NCI-H345 (cell line): ENCODE results near the gene TMEM132D.
"Not testable (repeated sequence)": the region's sequence is repeated elsewhere in the genome, so short reads cannot be mapped to it uniquely, and the experiment has no call there.

ENCODE experiments used
- DNase-seq: peaks from one replicate; lab custom pipeline; 2025; lab: John Stamatoyannopoulos, UW

TMEM132D gene

DNA sequence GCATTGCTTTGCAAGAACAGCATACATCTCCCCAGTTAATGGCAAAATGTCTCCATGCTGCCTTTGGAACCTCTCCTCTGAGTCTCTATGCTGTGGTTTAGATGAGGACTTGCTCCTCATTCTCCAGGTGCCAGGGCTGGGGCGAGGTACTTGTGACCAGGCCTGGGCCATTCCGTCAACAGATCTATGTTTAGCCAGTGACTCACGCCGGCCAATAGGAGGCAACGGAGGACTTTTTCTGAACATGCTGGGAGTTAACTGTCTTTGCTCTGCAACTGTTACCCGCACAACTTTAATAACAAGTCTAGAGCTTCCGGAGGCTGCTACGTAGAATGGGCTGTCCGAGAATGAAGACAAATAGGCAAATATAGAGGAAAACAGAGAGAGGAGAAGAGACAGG is 836.3 kb downstream of the TMEM132D start:
- DNase-seq, result peak; percentile 19

- peak; percentile 34 for DNase-seq
Observed at GRCh38 chr12:129064209-129064855, 839.5 kb downstream of the TMEM132D start.

- DNase-seq, result no peak
Observed at GRCh38 chr12:129063600-129063999, 840.2 kb downstream of the TMEM132D start.

DNA sequence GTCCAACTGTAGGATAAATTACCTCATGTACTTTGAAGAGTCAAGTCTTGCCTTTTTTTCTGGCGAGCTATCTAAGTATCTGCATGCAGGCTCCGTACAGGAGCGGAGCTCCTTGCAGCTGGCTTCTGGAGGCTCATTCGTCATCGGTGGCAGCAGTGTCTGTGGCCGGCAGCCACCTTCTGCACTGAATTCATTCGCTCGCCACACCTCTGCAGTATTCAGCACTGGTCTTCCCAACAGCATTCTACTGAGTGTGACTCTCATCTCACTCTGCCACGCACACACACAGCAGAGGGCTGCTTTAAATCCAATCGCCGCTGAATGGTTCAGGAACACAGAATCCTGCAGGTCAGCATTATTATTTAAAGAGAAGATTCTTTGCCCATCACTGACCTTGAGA is 850.6 kb downstream of the TMEM132D start:
- DNase-seq, result no peak

DNA sequence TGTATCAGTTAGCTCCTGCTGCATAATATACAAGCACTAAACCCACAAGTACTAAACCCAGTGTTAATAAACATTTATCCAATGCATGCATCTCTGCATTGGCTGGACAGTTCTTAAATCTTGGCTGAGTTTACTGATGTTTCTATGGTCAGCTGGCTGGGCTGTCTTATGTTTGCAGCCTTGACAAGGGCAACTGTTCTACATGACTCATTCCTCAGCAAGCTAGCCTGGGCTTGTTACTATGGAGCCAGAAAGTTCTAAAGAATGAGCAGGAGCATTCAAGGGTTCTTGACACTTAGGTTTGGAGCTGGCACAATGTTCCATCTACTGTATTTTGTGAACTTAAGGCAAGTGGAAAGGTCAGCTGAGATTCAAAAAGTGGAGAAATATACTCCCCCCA is 851.5 kb downstream of the TMEM132D start:
- no peak for DNase-seq

DNA sequence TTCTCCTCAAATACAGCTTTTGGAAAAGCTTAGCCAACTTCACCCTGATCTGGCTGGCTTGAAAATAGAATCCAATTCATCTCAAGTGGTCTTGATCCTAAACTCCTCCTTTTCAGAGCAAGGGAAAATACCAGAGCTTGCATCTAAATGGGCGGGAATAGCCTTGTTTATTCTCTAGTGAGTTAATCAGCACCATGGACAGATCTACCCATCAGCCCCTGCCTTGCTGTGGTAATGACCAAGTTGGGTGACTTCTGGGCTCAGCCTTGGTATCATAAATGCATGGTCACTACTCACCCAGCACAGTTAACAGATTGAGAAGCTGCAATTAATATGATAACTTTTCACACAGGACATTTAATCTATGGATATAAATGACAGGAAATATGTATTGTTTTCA is 853.9 kb downstream of the TMEM132D start:
- DNase-seq, result no peak

GRCh38 chr12:129043334-129043733 is 860.5 kb downstream of the TMEM132D start:
- DNase-seq, result not testable (repeated sequence)

GRCh38 chr12:129036135-129036534 is 867.7 kb downstream of the TMEM132D start:
- DNase-seq, result no peak

DNA sequence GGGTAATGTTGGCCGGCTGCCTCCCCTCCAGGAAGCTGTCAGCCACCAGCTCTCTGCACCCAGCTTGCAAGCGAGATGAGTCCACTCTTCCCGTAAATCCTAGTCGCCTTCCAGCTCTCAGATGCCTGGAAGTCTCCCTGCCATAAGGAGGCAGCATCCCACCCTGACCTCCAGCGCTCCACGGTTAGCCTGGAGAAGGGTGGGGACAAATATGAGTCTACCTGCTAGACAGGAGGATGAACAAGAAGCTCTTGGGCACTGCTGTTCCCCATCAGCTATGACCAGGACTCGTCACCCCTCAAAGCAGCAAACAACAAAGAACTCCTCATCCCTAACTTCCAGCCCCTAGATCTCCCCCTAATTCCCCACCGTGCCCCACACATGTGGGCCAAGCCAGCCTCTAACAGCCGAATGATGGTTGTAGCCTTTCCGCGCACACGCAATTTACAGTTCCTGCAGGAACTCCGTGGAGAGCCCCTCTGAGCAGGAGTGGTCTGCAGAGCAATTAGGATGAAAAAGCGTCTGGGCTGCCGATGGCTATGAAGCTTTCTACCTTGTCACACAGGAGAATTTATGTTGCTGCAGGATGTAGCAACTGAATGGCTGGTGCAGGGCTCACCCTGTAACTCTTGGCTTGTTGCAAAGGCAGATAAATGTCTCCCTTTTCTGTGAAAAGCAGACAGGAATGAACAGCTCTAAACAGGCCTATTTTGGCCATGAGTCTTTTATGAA is 869.1 kb downstream of the TMEM132D start:
- DNase-seq, result no peak

DNA sequence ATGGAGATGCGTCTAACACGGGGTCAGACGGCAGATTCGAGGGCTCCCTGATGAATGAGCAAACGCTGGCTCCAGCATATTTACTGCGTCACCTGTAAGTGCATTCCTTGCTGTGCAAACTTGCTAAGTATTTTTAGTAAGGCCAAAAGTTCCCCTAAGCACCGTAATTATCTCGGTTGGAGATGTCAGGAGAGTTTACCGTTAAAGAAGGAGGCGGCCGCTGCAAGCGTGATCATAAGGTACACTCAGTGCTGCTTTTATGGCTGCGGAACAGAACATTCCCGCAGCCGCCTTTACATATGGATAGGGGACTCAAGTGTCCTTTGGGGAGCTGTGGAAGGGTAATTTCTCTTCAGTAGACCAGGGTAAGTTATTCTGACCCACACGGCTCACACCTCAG is 875.0 kb downstream of the TMEM132D start:
- DNase-seq, result peak; percentile 51

DNA sequence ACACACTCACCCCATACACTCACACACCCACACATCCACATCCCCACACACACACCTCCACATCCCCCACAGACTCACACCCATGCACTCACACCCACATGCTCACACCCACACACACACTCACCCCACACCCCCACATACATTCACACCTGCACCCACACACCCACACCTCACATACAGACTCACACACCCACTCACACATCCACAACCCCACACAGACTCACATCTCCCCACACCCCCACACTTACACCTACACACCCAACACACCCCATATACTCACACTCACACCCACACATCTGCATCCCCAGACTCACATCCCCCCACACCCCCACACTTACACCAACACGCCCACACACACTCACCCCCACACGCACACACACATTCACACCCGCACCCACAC is 878.8 kb downstream of the TMEM132D start:
- DNase-seq, result no peak
